Activated CD4-positive, CD25-positive, alpha-beta regulatory T cell treated with anti-CD3 and anti-CD28 coated beads, Interleukin-2, amount 50 U/mL, for 72 hours (primary cell): ENCODE results near the gene SOD3.

Experiments
- DNase-seq: peaks from one replicate; pipeline ENCODE4 v3.0.0; 2021

SOD3 gene

DNA sequence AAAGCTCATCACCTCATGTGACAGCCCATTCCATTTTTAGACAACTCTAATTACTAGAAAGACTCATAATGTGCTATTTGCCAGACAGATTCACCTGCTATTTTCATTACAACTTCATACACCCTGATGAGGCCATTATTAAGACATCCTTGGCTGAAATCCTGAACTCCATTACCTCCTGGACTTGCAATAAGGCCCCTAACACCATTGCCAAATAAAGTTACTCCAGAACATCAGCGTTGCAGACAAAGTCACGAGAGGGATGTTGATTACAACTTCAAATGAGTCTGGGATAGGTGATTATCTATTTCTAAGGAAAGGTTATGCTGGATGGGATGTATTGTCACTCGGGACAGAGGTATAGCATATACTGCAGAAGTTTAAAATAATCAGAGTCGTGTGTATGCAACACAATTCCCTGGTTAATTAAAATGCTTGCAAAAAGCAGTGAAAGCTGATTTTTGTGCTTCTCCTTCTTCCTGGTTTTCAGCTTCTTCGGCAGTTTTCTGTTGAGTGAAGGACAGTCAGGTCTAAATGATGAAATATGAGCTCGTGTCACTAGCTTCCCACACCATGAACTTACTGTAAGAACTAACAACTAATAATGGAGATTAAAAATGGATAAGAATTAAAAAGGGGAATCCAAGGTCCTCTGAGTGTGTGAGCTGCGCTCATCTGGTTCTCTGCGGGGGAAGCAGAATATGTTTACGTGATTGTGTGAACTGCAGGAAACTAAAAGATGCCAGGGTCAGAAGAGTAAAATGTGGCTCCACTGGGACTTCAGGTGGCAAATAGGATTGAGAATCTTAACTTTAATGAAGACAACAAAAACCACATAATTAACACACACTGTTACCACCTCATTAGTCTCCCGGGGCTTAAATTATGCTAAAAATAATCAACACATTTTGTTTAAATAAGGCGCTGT lies 17.6 kb upstream of the SOD3 start:
- no peak for DNase-seq

DNA sequence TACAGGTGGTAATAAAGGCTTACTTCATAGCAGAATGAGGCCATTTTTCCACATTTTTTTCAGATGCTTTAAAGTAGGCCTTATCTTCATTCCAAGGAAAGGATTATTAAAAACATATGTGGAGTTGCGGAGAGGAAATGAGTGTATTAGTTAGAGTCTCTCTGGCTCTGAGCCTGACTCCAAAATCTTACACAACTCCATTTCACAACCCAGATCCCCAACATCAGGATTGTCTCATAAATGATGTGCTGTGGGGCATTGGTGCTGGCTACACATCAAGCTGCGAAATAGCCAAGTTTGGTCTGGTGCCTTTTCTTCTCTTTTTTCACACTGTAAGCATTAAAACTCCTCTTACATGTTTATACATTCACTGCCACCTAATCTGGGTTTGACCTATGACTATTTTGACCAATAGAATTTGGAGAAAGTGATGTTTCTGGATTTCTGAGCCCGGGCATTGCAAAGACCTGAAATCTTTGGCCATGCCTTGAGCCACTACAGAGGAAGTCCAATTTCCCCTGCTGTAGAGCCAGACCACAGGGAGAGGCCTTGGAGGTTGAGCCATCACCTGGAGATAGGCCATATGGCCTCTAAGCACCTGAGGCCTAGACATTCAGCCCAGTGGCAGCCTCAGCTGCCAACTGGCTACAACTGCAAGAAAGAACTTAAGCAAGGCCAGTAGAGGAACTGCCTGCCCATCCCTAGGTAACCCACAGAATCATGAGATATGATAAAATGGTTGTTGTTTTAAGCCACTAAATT lies 16.7 kb upstream of the SOD3 start:
- DNase-seq = no peak

DNA sequence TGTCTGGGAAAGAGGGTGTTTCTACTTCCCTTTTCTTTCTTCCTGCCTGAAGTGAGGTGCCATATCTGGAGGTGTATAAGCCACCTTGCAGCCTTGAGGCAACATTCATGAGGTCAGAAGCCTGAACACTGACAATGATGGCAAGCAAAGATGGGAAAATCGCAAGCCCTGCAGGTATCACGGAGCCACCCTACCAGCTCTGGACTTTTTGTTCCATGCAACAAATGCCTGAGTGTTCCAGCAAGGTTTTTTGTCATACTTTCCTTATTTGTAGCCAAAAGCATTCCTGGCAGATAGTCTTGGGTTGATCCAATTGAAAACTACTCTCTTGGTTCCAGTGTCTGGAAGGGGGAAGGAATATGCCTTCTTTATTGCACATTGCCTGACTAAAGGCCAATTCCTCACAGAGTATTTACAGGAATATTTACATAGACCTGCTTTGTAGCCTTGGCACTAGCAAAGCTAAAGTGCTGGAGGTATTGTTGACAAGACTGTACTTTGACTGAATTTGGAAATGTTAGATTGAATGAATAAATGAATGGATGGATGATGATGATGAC lies 14.4 kb upstream of the SOD3 start:
- DNase-seq = no peak

DNA sequence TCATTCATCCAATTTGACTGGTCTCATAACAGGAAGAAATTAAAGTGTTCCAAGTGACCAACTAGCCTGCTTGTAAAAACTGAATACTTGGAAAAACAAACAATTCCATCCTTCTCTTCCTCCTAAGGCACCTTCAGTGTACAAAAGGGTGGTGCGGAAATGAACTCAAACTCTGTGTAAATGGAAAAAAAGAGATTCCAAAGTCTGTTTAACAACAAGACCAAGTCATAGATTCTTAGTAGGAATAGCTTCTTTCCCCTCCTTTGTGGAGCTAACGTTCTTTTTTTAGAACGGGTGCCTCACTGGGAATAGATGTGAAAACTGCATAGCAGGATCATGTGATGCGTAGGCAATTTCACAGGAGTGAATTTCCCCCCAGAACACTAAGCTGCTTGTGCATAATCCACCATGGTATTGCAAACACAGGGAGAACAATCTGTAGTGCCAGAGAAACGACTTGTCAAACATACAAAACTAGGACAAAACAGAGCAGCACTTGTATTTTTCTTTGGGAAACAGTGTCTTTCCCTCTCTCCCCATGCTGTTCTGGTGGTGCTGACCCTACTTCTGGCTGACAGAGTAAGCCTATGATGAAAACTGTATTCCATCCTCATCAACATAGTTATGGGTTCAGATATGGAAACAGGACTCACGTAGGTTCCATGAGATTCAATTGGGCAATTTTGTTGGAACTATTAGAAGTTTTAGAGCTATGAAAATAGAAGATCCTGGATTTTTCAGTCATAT lies 13.2 kb upstream of the SOD3 start:
- no peak for DNase-seq

DNA sequence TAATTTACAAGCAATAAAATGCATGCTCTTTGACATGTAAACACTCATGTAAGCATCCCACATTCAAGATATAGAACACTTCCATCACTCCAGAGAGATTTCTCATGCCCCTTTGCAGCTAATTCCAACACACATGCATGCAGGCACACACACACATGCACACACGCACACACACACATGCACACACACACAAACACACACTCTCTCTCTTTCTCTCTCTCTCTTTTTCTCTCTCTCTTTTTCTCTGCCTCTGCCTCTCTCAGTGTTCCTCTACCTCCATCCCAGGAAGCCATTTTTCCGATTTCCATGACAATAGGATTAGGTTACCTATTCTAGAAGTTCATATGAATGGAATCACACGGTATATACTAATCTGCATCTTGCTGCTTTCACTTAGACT lies 11.9 kb upstream of the SOD3 start:
- no peak for DNase-seq

DNA sequence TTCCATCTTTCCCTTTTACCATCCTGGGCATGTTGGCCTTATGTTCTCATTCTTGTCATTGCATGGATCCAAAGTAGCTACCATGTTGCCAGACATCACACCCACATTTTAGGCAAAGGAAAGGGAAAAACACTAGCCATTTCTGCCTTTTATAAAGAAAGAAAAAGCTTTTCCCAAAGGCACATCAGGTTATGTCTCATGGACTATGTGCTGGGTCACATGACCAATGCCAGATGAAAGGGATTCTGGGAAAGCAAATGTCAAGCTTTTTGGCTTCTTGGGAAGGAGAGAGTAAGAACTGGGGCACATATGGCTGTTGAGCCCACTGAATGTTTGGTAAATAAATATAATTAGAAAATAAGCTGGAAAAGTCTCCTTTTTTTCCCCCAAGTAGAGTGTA lies 4.3 kb upstream of the SOD3 start:
- no peak for DNase-seq

DNA sequence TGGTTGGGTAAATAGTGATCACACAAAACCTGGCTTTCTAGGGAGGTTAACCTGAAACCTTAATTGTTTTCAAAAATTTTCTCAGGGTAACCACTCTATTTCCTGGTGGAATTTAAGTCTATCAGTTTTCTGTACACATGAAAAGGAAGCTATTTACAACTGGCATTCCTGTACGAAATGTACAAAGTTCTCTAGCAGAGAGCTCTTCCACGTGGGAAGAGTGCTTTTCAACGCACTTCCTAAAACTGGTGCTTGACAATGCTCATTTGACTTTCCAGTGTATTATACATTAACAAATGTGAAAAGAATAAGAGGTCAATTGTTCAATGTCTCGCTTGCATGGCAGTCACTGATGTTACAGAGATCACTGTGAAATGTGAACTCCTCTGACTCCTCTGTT lies 2.8 kb upstream of the SOD3 start:
- no peak for DNase-seq

DNA sequence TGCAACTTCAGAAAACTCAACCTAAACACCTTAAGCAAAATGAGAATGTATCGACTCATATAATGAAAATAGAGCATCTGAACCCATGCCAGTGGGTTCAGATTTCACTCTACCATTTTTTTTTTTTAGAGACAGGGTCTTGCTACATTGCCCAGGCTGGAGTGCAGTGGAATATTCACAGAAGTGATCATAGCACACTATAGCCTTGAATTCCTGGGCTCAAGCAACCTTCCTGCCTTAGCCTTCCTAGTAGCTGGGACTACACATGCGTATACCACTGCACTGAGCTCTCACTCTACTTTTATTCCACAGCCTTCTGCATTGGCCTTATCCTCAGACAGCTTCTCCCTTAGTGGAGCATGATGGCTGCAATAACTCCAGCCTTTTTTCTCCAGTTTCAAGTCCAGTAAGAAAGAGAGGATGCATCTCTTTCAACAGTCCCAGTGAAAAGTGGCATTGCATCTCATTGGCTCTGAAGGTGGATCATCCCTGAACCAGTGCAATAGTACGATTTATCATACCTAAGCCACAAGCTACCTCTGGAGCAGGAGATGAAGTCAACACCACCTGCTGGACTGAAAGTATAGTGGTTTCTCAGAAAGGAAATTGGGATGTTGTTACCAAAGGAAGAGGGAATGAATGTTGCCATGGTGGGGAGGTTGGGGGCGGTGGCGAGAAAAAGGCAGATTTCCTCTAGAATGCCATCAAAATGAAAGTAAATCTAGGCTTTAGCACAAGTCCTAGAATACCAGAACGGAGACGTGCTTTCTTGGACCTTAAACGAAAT lies 2.0 kb upstream of the SOD3 start:
- DNase-seq = no peak

DNA sequence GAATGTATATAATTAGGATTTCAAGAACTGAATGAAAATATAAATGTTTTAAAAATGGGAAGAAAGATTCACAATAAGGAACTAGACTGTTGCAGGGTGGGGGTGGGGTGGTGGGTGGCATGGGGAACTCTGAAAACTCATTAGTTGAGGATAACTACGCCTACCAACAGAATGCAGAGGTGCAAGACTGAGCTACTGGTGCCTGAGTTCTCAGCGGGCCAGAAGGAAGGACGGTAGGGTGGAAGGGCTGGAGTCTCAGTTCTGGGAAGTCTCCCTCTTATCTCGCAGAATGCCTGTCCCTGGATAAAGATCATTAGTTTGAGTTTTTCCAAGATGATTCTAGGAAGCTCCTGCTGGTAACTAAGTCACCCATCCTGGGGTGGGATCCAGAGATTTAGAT lies 1.3 kb upstream of the SOD3 start:
- DNase-seq = no peak

DNA sequence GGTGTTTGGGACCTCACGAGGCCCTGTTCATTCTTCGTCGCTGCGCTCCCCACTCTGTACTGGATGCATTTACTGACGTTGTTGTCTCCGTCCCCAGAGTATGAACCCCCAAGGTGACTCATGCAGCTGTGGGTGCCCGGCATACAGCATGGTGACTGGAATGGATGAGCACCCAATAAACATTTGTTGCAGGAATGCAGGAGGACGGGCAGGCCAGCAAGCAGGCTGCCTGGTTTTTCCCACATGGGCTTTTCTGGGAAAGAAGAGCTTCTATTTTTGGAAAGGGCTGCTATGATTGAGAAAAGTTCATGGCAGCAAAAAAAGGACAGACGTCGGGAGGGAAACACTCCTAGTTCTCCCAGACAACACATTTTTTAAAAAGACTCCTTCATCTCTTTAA lies 893 bp upstream of the SOD3 start:
- DNase-seq = no peak

DNA sequence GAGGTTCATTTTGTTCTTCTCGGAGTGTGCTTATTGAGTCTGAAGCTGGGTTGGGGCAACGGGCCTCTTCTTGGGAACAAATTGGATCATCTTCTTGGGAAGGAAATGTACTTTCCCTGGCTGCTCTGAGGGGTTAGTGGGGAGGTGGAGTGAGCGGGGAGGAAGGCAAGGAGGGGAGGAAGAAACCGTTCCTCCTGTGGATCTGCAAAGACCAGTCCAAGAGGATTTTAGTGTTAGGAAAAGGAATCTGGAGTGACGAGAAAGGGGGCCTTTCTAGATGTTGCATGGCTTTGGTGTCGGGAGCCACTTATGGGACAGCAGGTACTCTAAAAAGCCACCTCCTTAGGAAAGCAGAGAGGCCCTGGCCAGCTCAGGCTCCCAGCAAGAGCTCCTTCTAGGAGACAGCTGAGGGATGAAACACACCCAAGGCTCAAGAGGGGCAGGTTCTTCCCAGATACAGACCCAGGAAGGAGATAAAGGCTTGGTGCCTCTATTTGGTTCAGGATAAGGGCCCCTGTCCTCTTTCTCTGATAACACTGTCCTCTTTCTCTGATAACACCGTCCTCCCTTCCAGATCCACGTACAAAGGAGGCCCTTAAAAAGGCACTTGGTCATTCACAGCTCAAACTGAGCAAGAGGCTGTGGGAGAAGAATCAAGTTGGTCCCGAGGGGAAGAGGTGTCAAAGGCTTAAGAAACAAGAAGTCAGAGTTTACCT lies 451 bp downstream of the SOD3 start:
- DNase-seq = no peak

DNA sequence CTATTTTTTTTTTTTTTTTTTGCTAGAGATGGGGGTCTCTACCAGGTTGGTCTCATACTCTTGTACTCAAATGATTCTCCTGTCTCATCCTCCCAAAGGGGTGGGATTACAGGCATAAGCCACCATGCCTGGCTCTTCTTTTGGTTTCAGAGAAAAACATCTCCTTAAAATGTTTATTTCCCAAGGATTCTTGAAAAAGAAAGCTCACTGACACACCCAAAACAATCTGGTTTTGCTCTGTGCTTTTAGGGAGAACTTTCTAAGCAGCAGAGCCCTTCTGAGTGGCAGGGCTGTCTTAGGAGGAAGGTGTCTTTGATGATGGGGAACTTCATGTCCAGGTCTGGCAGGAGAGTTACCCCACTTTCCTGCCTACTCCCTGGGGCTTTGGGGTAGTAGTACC lies 1.2 kb downstream of the SOD3 start:
- no peak for DNase-seq

DNA sequence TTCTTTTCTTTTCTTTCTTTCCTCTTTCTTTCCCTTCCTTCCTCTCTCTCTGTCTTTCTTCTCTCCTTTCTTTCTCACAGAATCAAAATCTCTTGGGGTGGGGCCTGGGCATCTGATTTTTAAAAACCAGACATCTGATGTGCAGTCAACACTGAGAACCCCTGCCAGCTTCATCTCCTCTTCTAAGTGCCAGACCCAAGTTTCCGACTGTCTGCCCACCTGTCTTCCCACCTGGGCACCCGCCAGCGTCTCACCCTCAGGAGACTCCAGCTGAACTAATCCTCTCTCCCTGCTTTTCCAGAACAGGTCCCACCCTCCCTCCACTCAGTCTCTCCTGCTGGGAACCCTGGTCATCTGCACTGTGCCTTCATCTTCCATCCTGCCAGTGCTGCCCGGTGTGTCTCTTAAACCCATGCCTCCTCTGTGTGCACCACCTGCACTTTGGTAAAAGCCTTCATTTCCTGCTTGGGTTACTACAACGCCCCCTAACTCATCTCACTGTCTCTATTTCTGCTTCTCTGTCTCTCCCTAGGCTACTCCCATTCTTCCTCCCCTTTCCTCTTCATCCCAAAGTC lies 2.8 kb downstream of the SOD3 start:
- no peak for DNase-seq

DNA sequence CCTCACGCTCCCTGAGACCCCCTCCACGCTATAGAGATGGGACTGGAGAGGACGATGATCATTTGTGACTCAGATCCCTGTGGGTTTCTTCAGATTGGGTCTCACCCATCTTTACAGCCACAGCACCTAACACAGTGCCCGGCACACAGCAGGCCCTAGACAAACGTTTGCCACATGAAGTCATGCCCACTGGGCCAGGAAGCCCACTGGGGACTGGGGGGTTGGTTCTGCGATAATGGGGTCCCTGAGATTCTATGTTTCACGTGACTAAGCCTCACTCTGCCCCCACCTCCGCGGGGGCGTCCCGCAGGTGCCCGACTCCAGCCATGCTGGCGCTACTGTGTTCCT lies 3.8 kb downstream of the SOD3 start:
- no peak for DNase-seq

DNA sequence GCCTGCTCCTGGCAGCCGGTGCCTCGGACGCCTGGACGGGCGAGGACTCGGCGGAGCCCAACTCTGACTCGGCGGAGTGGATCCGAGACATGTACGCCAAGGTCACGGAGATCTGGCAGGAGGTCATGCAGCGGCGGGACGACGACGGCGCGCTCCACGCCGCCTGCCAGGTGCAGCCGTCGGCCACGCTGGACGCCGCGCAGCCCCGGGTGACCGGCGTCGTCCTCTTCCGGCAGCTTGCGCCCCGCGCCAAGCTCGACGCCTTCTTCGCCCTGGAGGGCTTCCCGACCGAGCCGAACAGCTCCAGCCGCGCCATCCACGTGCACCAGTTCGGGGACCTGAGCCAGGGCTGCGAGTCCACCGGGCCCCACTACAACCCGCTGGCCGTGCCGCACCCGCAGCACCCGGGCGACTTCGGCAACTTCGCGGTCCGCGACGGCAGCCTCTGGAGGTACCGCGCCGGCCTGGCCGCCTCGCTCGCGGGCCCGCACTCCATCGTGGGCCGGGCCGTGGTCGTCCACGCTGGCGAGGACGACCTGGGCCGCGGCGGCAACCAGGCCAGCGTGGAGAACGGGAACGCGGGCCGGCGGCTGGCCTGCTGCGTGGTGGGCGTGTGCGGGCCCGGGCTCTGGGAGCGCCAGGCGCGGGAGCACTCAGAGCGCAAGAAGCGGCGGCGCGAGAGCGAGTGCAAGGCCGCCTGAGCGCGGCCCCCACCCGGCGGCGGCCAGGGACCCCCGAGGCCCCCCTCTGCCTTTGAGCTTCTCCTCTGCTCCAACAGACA lies 4.4 kb downstream of the SOD3 start:
- DNase-seq = no peak

DNA sequence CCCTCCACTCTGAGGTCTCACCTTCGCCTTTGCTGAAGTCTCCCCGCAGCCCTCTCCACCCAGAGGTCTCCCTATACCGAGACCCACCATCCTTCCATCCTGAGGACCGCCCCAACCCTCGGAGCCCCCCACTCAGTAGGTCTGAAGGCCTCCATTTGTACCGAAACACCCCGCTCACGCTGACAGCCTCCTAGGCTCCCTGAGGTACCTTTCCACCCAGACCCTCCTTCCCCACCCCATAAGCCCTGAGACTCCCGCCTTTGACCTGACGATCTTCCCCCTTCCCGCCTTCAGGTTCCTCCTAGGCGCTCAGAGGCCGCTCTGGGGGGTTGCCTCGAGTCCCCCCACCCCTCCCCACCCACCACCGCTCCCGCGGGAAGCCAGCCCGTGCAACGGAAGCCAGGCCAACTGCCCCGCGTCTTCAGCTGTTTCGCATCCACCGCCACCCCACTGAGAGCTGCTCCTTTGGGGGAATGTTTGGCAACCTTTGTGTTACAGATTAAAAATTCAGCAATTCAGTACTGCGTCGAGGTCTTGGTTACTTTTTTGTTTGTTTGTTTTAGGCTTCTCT lies 5.0 kb downstream of the SOD3 start:
- DNase-seq = no peak

DNA sequence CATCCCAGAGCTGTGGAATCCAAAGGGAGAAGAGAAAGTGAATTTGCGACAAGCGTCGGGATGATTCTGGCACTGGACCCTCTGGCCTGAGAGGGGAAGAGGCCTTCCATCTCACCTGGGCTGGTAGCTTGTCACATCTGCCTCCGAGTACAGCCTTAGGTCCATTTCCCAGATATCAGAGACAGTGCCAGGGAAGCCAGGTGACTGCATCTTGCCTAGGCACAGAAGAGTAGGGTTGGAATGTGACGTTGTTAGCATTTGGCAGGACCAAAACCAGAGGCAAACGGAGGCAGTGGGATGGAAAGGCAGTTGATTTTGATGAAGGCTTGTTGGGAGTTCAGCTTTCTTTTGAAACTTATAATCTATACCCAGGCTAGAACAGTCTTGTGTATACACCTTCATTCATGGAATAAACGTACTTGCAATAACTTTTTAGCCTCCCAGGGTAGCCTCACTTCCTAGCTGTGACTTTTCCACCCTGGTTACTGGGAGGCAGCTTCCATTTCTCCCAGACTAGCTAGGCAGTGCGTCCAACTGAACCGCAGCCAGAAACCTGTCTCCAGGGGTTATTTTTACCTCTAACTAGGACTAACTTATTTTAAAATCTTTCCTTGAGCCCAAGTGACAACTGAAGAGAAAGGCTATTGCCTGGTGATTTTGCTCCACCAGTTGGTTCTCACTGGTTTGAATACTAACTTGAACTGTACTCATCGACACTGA lies 5.9 kb downstream of the SOD3 start:
- no peak for DNase-seq

DNA sequence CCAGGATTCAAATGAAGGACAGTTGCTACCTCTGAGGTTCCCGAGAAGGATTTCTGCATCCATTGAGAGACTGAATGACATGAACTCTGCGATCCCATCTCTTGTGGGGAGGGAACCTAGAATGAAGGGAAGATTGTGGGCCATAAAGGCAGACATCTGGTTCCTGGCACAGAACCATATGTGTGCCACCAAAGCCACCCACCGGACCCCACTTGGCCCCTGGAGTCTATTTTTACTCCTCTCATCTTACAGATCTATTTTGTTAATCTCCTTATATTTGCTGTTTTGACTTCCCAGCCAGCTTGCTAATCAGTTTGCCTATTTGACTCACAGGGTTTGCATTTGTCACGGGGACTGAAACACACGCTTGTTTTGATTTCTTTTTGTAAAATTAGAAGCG lies 7.3 kb downstream of the SOD3 start:
- DNase-seq = no peak

DNA sequence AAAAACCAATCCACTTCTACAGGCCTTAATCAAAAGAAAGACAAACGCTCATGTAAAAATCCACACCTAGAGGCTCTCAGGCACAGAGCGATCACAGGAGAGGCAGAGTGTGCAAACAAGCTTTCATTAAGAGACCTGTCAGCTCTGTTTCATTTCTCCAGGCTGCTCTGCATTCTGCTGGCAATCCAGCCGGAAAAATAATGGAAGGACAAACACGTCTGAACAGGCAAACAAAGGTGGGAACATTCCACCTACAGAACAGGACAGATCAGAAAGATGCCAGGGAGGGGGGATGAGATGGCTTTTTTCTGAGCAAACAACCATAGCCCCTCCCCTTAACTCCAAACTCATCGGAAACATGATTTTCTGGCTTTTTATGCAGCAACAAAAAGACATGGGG lies 9.7 kb downstream of the SOD3 start:
- no peak for DNase-seq

DNA sequence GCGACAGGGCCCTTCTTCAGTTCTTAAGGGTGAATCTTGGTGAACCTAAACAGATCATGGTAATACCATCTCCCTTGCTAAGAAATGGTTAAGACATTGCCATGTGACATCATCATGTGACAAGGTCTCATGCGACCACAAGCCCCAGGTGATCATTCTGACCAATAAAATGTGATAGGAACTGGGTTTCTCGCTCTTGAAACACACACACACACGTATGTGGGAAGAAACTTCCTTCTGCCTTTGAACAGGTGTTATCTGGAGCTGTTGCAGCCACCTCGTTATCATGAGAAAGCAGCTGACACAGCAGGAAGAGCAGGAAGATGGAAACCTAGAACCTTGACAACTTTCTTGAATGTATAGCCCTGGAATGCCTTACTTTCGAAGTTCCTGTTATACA lies 10.2 kb downstream of the SOD3 start:
- DNase-seq = no peak
